Fibroblast of lung (primary cell): ENCODE results near the gene SLC7A6. TPM values are rescaled to one million over a fixed set of nuclear protein-coding genes. Genes with fewer than 3 reads are reported as not detected.

Experiments
- DNase-seq, 2 donors: peaks; one replicate each; pipeline versions ENCODE4 v3.0.0 to v3.0.0-alpha.2; 2010; ENCODE audit warnings: low read depth in 2 of 2
- H2AFZ ChIP-seq: 2 replicates; pipeline ENCODE4 v1.5.1; 2012; ENCODE audit warnings: low read length, control low read depth, inconsistent platforms
- H3K27ac ChIP-seq: 2 replicates; pipeline ENCODE4 v1.5.1; 2011; ENCODE audit warnings: low read length, control low read depth; ENCODE audit not compliant: insufficient read depth
- H3K27me3 ChIP-seq: 2 replicates; pipeline ENCODE4 v1.5.1; 2011; ENCODE audit warnings: mild to moderate bottlenecking, low read length; ENCODE audit not compliant: control insufficient read depth, insufficient read depth
- H3K36me3 ChIP-seq: 2 replicates; pipeline ENCODE4 v1.5.1; 2011; ENCODE audit warnings: low read length; ENCODE audit not compliant: control insufficient read depth, insufficient read depth
- H3K4me1 ChIP-seq: 2 replicates; pipeline ENCODE4 v1.5.1; 2011; ENCODE audit warnings: low read length; ENCODE audit not compliant: control insufficient read depth, insufficient read depth; ENCODE audit errors: extremely low read depth
- H3K4me2 ChIP-seq: 2 replicates; pipeline ENCODE4 v1.5.1; 2011; ENCODE audit warnings: low read length, control low read depth; ENCODE audit not compliant: insufficient read depth; ENCODE audit errors: extremely low read depth
- H3K4me3 ChIP-seq, 4 experiments: fragments of 200-600 bp in 1 of 4; sonication (generic) in 1 of 4; replicated peaks in 1 of 4; 2 replicates each; pipeline ENCODE4 v1.5.1; 2011 to 2016; ENCODE audit warnings: low read length in 4 of 4, low read depth in 3 of 4, mild to moderate bottlenecking in 3 of 4, control low read depth in 2 of 4, inconsistent platforms in 1 of 4, mixed read lengths in 1 of 4; ENCODE audit not compliant: insufficient read depth in 1 of 4; ENCODE audit errors: control extremely low read depth in 1 of 4
- H3K79me2 ChIP-seq: 2 replicates; pipeline ENCODE4 v1.5.1; 2012; ENCODE audit warnings: mild to moderate bottlenecking, low read length, inconsistent platforms; ENCODE audit not compliant: control insufficient read depth, insufficient read depth
- H3K9ac ChIP-seq: 2 replicates; pipeline ENCODE4 v1.5.1; 2011; ENCODE audit warnings: mild to moderate bottlenecking, low read length, control low read depth; ENCODE audit not compliant: insufficient read depth
- H3K9me3 ChIP-seq: 2 replicates; pipeline ENCODE4 v1.5.1; 2012; ENCODE audit warnings: low read depth, low read length; ENCODE audit not compliant: control insufficient read depth, insufficient read depth
- H4K20me1 ChIP-seq: 2 replicates; pipeline ENCODE4 v1.5.1; 2011; ENCODE audit warnings: low read length; ENCODE audit not compliant: control insufficient read depth, insufficient read depth; ENCODE audit errors: extremely low read depth
- EZH2 ChIP-seq: IDR thresholded peaks from 2 replicates; pipeline ENCODE4 v1.5.1; 2012; ENCODE audit warnings: low read length, control low read depth, mild to moderate bottlenecking; ENCODE audit errors: missing control alignments
- polyA plus RNA-seq, 2 donors: library from polyadenylated mRNA; depleted of rRNA in 1 of 2; stranded (reverse) in 1 of 2; unstranded in 1 of 2; fragments of >200 nt; gene quantifications; 2 replicates each; pipeline ENCODE4 v1.2.1, GENCODE V29; 2011 to 2012; ENCODE audit warnings: missing spikeins in 1 of 2
- total RNA-seq: library from RNA; depleted of rRNA; stranded (reverse); fragments of >200 nt; gene quantifications from 2 replicates; pipeline ENCODE4 v1.2.1, GENCODE V29; 2014
- TF ChIP-seq, protein P1 (sequence below), 2 donors: IDR thresholded peaks in 1 of 2; conservative IDR thresholded peaks in 1 of 2; 1 replicate in 1 of 2; 2 replicates in 1 of 2; pipeline ENCODE4 v1.5.1; 2011 to 2012; ENCODE audit warnings: low read length in 2 of 2, control low read depth in 1 of 2, inconsistent platforms in 1 of 2, low read depth in 1 of 2, mild to moderate bottlenecking in 1 of 2

Gene SLC7A6
- total and polyA plus RNA-seq, 2 donors (not counting 1 experiment from before 2014, with no cell fraction given) = 11.9 to 19.0 TPM

GRCh38 chr16:68252383-68252782 is 11.9 kb upstream of the SLC7A6 start:
- TF ChIP-seq EZH2 = no peak
- TF ChIP-seq, protein P1, sequence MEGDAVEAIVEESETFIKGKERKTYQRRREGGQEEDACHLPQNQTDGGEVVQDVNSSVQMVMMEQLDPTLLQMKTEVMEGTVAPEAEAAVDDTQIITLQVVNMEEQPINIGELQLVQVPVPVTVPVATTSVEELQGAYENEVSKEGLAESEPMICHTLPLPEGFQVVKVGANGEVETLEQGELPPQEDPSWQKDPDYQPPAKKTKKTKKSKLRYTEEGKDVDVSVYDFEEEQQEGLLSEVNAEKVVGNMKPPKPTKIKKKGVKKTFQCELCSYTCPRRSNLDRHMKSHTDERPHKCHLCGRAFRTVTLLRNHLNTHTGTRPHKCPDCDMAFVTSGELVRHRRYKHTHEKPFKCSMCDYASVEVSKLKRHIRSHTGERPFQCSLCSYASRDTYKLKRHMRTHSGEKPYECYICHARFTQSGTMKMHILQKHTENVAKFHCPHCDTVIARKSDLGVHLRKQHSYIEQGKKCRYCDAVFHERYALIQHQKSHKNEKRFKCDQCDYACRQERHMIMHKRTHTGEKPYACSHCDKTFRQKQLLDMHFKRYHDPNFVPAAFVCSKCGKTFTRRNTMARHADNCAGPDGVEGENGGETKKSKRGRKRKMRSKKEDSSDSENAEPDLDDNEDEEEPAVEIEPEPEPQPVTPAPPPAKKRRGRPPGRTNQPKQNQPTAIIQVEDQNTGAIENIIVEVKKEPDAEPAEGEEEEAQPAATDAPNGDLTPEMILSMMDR (conservative IDR thresholded peaks at IDR 0.05 in 1 of 2, IDR thresholded peaks at IDR 0.05 in 1 of 2; ENCODE audit: low read depth in 1 of 2, low read length in 2 of 2) = no peak
- H3K36me3 ChIP-seq = peaks cover 9% of the 10 kb centered on the region
- DNase-seq = no peak

DNA sequence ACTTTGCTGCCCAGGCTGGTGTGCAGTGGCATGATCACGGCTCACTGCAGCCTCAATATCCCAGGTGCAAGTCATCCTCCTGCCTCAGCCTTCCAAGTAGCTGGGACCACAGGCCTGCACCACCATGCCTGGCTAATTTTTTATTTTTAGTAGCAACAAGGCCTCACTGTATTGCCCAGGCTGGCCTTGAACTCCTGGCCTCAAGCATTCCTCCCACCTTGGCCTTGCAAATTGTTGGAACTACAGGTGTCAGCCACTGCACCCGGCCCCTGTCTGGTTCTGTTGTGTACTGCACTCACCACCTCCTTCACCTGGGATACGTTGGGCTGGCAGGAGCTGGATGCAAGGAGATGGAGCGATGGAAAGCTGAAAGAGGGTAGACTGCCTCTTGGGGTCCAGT is 10.6 kb upstream of the SLC7A6 start:
- Histone ChIP-seq H3K9ac (no peak overlapping the region), H3K36me3 (peaks cover 11% of the 10 kb centered on the region), H3K4me2 (no peak overlapping the region), H3K9me3 (no peaks in the 10 kb centered on the region), H3K4me3 (no peak overlapping the region), H3K27me3 (no peaks in the 10 kb centered on the region), H4K20me1 (no peaks in the 10 kb centered on the region), H3K79me2 (no peaks in the 10 kb centered on the region), H2AFZ (no peak overlapping the region), H3K27ac (no peak overlapping the region), H3K4me1 (peaks cover 2% of the 10 kb centered on the region)
- TF ChIP-seq EZH2 = no peak
- TF ChIP-seq, protein P1 (conservative IDR thresholded peaks at IDR 0.05 in 1 of 2, IDR thresholded peaks at IDR 0.05 in 1 of 2; ENCODE audit: low read depth in 1 of 2, low read length in 2 of 2) = no peak
- DNase-seq = no peak

More at GRCh38 chr16:68252383-68252782, 11.9 kb upstream of the SLC7A6 start:
- Histone ChIP-seq H3K4me3 (no peak overlapping the region), H3K4me1 (no peaks in the 10 kb centered on the region), H3K4me2 (no peak overlapping the region), H4K20me1 (no peaks in the 10 kb centered on the region), H3K79me2 (no peaks in the 10 kb centered on the region), H3K9me3 (no peaks in the 10 kb centered on the region), H3K27me3 (no peaks in the 10 kb centered on the region), H3K9ac (no peak overlapping the region), H3K27ac (no peak overlapping the region), H2AFZ (no peak overlapping the region)

- H3K9me3 ChIP-seq = no peaks in the 10 kb centered on the region
- no peaks in the 10 kb centered on the region for H3K27me3 ChIP-seq
- no peak overlapping the region for H2AFZ ChIP-seq
- TF ChIP-seq, protein P1 (conservative IDR thresholded peaks at IDR 0.05 in 1 of 2, IDR thresholded peaks at IDR 0.05 in 1 of 2; ENCODE audit: low read depth in 1 of 2, low read length in 2 of 2) = no peak
- no peak for TF ChIP-seq EZH2
- H3K9ac ChIP-seq = no peak overlapping the region
- H4K20me1 ChIP-seq = no peaks in the 10 kb centered on the region
- no peak overlapping the region for H3K4me2 ChIP-seq
- no peak for DNase-seq
- H3K79me2 ChIP-seq = no peaks in the 10 kb centered on the region
- H3K4me1 ChIP-seq = peaks cover 2% of the 10 kb centered on the region
- no peak overlapping the region for H3K27ac ChIP-seq
- peaks cover 19% of the 10 kb centered on the region for H3K36me3 ChIP-seq
- no peak overlapping the region for H3K4me3 ChIP-seq
These were observed 8.6 kb upstream of the SLC7A6 start for GRCh38 chr16:68255712-68256111.
